HUES64 (cell line): ENCODE data around the gene SPSB3.

Experiments
- H3K27ac ChIP-seq: 2 replicates; pipeline ENCODE4 v1.7.0; 2013; ENCODE audit warnings: low read depth, low read length, inconsistent platforms
- H3K27me3 ChIP-seq: 2 replicates; pipeline ENCODE4 v1.6.1; 2013; ENCODE audit warnings: mild to moderate bottlenecking, low read length; ENCODE audit not compliant: insufficient read depth
- H3K36me3 ChIP-seq: 2 replicates; pipeline ENCODE4 v1.6.1; 2013; ENCODE audit warnings: mild to moderate bottlenecking, low read length; ENCODE audit not compliant: insufficient read depth
- H3K4me1 ChIP-seq: 2 replicates; pipeline ENCODE4 v1.6.1; 2013; ENCODE audit warnings: mild to moderate bottlenecking, low read length, moderate library complexity; ENCODE audit not compliant: insufficient read depth
- H3K4me3 ChIP-seq: 2 replicates; pipeline ENCODE4 v1.5.1; 2013; ENCODE audit warnings: mild to moderate bottlenecking, low read length, moderate library complexity
- H3K9ac ChIP-seq: 2 replicates; pipeline ENCODE4 v1.6.1; 2013; ENCODE audit warnings: mild to moderate bottlenecking, low read depth, low read length
- H3K9me3 ChIP-seq: 2 replicates; pipeline ENCODE4 v1.6.1; 2013; ENCODE audit warnings: low read depth, low read length; ENCODE audit not compliant: insufficient read depth
- WGBS: fragments of 150-250, 120-280 bp; methylation state at CpG from one replicate; pipeline ENCODE4 v1.1.7; 2013; ENCODE audit warnings: missing lambda C conversion rate; 5-methylcytosine and 5-hydroxymethylcytosine counted together

Gene SPSB3

DNA sequence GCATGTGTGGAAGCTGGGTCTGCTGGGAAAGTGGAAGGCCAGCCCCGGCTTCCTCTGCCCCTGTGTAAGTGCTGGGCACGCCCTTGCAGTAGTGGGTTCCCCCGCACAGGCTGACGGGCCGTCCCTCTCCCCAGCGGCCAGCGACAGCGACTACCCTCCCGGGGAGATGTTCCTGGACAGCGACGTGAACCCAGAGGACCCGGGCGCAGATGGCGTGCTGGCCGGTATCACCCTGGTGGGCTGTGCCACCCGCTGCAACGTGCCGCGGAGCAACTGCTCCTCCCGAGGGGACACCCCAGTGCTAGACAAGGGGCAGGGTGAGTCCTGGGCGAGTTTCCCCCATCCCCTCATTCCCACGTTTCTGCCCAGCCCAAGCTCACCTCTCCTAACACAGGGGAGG, 16.5 kb downstream of the SPSB3 start:
- Histone ChIP-seq H3K27ac (no peak overlapping the region), H3K4me1 (no peaks in the 10 kb centered on the region), H3K27me3 (no peaks in the 10 kb centered on the region), H3K36me3 (peaks cover 27% of the 10 kb centered on the region), H3K9me3 (no peaks in the 10 kb centered on the region), H3K9ac (no peak overlapping the region), H3K4me3 (no peak overlapping the region)
- 91% methylated on average over 22 of the region's 22 CpGs for WGBS

DNA sequence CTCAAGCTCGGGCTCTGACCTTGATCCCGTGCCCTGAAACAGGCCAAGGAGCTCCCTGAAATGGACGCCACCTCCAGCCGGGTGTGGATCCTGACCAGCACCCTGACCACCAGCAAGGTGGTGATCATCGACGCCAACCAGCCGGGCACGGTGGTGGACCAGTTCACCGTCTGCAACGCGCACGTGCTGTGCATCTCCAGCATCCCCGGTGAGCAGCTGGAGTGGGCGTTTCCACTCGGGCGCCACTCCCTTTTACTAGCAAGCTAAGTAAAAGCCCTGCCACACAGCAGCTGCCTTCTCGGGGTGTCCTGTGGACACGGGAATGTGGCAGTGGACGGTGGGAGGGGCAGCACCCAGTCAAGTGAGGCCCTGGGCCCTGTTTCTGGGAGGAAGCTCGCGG, 17.4 kb downstream of the SPSB3 start:
- 96% methylated on average over 21 of the region's 21 CpGs for WGBS
- Histone ChIP-seq H3K36me3 (peaks cover 30% of the 10 kb centered on the region), H3K4me1 (no peaks in the 10 kb centered on the region), H3K9ac (no peak overlapping the region), H3K4me3 (no peak overlapping the region), H3K9me3 (no peaks in the 10 kb centered on the region), H3K27me3 (no peaks in the 10 kb centered on the region), H3K27ac (no peak overlapping the region)

DNA sequence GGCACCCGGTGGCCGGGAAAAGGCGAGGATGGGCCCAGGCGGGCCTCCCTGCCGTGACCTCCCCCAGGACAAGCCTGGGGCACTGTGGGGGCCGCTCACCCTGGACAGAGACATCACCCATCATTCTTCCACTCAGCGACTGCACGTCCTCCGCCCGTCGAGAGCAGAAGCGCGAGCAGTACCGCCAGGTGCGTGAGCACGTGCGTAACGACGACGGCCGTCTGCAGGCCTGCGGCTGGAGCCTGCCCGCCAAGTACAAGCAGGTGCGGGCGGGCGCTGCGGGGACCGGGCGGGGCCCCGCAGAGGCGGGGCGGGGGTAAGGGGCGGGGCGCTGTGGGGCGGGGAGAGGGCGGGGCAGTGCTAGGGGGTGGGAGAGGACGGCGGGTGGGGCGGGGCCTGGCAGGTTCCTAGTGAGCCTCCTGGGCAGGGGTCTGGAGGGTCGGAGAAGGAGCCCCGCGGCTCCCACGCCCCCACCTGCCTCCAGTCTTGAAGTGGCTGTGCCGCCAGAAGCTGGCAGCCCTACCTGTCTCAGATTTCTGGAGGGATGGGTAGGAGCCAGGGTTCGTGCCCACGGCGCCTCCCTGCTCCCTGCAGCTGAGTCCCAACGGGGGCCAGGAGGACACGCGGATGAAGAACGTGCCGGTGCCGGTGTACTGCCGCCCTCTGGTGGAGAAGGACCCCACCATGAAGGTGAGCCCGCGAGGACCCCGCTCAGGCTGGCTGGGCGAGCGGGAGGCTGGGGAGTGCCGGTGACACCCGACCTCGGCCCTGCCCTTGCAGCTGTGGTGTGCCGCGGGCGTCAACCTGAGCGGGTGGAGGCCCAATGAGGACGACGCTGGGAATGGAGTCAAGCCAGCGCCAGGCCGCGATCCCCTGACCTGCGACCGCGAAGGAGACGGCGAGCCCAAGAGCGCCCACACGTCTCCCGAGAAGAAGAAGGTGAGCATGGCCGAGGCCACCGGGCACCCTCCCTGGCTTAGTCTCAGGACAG, 18.6 kb downstream of the SPSB3 start:
- Histone ChIP-seq H3K4me1 (no peaks in the 10 kb centered on the region), H3K27me3 (no peaks in the 10 kb centered on the region), H3K27ac (peak overlapping the region; percentile 26; the same call in 1 of the 2 replicates), H3K4me3 (peak overlapping the region; percentile 37), H3K36me3 (peaks cover 30% of the 10 kb centered on the region; the same call in 1 of the 2 replicates), H3K9ac (peak overlapping the region; percentile 4; the same call in 1 of the 2 replicates), H3K9me3 (no peaks in the 10 kb centered on the region)
- 50% methylated on average over 68 of the region's 81 CpGs for WGBS

DNA sequence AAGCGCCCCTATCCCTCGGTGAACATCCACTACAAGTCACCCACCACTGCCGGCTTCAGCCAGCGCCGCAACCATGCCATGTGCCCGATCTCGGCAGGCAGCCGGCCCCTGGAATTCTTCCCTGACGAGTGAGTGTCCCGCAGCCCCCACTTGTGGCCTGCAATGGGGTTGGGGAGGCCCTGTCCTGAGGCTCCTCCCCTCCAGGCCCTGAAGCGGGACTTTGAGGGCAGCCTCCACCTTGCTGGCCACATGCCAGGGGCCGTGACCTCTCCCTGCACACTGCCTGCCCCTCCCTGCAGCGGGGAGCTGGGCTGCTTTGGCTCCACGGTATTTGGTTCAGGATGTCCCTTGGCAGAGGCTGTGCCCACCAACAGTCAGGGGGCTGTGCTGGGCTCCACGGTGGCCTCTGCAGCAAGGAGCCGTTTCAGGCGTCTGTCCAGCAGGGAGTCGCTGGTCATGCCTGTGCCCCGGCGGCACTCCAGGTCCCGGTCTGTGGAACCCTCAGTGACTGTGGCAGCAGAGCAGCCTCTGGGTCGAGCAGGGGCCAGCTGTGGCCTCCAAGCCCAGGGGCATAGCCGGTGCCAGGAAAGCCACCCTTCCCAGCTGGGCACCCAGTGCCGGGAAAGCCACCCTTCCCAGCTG, 19.4 kb downstream of the SPSB3 start:
- Histone ChIP-seq H3K4me3 (no peak overlapping the region), H3K9ac (no peak overlapping the region; the same call in 1 of the 2 replicates), H3K27ac (no peak overlapping the region), H3K36me3 (peaks cover 24% of the 10 kb centered on the region; the same call in 1 of the 2 replicates), H3K27me3 (no peaks in the 10 kb centered on the region), H3K9me3 (no peaks in the 10 kb centered on the region), H3K4me1 (no peaks in the 10 kb centered on the region)
- 92% methylated on average over 24 of the region's 24 CpGs for WGBS

DNA sequence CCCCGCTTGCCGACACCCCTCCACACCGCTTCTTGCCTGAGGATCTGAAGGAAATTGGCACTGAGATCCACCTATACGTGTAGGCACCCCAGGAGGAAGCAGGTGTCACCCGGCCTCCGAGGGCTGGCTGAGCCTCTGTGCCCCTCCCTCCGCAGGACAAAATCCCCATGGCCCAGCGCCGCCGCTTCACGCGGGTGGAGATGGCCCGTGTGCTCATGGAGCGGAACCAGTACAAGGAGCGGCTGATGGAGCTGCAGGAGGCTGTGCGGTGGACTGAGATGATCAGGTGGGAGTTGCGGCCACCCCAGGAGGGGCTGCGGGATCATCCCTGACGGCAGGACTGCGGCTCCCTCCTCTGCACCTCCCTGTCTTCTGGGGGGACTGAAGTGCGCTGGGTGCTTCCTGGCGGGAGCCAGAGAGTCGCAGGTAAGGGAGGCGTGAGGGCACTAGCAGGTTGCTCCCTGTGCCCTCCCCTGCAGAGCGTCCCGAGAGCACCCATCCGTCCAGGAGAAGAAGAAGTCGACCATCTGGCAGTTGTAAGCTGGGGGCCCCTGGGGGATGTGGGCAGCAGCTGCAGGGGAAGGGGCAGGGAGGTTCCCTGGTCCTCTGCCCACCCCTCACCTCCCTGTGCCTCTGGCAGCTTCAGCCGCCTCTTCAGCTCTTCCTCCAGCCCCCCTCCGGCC, 20.0 kb downstream of the SPSB3 start:
- no peaks in the 10 kb centered on the region for H3K9me3 ChIP-seq
- H3K36me3 ChIP-seq: peaks cover 17% of the 10 kb centered on the region; the same call in 1 of the 2 replicates
- no peak overlapping the region for H3K4me3 ChIP-seq
- no peaks in the 10 kb centered on the region for H3K27me3 ChIP-seq
- 94% methylated on average over 30 of the region's 30 CpGs for WGBS
- no peak overlapping the region for H3K9ac ChIP-seq
- no peaks in the 10 kb centered on the region for H3K4me1 ChIP-seq
- no peak overlapping the region for H3K27ac ChIP-seq

DNA sequence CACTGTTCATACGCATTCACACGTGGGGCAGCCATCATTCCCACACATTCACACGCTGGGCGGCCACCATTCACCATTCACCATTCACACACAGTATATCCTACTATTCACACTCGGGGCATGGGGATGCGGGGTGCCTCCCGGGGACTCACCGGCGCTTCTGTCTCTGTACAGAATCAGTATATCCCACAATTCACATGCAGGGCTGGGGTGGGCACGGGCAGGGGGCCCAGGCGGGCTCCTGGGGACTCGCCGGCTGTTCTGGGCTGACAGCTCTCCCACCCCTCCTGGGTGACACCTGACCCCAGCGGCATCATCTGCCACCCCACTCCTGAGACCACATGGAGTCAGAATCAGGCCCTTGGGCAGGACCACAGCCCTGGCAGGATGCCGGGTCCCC, 20.6 kb downstream of the SPSB3 start:
- H3K9me3 ChIP-seq: no peaks in the 10 kb centered on the region
- no peak overlapping the region for H3K9ac ChIP-seq
- peaks cover 11% of the 10 kb centered on the region; the same call in 1 of the 2 replicates for H3K36me3 ChIP-seq
- no peak overlapping the region for H3K27ac ChIP-seq
- 92% methylated on average over 15 of the region's 15 CpGs for WGBS
- no peaks in the 10 kb centered on the region for H3K4me1 ChIP-seq
- H3K4me3 ChIP-seq: no peak overlapping the region
- H3K27me3 ChIP-seq: no peaks in the 10 kb centered on the region

DNA sequence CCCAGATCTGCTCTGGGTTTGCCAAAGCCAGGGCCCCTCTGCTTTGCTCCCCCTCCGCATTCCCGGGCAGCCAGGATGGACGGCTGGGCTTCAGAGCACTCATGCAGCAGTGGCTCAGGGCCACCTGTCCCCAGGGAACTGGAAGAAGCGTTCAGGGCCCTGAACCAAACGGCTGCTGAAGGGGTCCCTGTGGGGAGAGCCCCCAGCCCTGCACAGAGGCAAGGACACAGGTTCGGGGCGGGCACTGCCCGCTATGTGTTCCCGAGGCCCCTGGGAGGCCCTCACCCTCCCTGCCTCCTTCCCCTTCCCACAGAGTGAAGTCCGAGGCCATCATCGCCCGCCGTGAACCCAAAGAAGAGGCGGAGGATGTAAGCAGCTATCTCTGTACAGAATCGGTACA, 21.5 kb downstream of the SPSB3 start:
- H3K36me3 ChIP-seq: peaks cover 11% of the 10 kb centered on the region; the same call in 1 of the 2 replicates

DNA sequence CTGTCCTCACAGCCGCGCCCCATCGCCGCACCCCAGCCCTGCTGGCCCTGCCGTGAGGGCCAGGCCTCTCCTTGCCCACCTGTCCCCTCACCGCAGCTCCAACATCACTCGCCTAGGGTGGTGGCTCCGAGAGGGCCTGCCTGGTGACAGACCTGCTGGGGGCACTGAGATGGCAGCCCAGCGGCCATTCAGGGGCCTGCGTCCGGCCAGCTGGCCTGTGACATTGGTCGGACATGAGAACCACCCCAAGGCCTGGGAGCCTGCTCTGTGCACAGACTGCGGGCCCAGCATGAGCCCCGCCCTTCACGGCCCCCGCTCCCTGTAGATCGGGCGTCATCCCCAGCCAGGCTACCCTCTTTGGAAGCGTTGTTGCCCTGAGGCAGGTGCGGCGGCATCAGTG, 22.9 kb downstream of the SPSB3 start:
- WGBS: 94% methylated on average over 21 of the region's 21 CpGs
- 0 out of 2 replicates have a peak, but pooled peaks cover 8% of the 10 kb centered on the region for H3K36me3 ChIP-seq
- no peaks in the 10 kb centered on the region for H3K9me3 ChIP-seq
- H3K27ac ChIP-seq: no peak overlapping the region
- no peaks in the 10 kb centered on the region for H3K4me1 ChIP-seq
- no peak overlapping the region for H3K4me3 ChIP-seq
- H3K27me3 ChIP-seq: no peaks in the 10 kb centered on the region
- H3K9ac ChIP-seq: no peak overlapping the region

More for the DNA sequence above, 21.5 kb downstream of the SPSB3 start:
- no peak overlapping the region for H3K4me3 ChIP-seq
- H3K4me1 ChIP-seq: no peaks in the 10 kb centered on the region
- H3K9me3 ChIP-seq: no peaks in the 10 kb centered on the region
- no peaks in the 10 kb centered on the region for H3K27me3 ChIP-seq
- H3K9ac ChIP-seq: no peak overlapping the region
- 94% methylated on average over 15 of the region's 15 CpGs for WGBS
- H3K27ac ChIP-seq: no peak overlapping the region

DNA sequence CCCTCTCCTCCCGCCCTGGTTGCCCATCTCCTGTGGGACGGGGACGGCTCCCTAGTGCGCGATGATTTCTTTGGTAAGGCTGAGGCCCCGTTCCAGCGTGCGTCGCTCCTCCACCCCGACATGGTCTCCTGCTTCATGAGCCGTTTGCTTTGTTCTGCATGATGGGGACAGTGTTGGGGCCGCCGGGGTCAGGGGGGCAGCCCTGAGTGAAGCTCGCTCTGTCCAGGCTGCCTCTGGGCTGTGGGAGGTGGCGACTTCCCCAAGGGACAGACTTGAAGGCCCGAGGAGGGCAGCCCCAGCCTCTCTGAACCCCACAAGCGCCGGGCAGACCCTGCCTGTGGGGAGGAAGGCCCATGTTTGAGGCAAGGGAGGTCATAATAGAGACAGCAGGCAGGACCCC, 23.4 kb downstream of the SPSB3 start:
- Histone ChIP-seq H3K4me1 (no peaks in the 10 kb centered on the region), H3K27ac (no peak overlapping the region), H3K36me3 (0 out of 2 replicates have a peak, but pooled peaks cover 8% of the 10 kb centered on the region), H3K9ac (no peak overlapping the region), H3K4me3 (no peak overlapping the region), H3K27me3 (no peaks in the 10 kb centered on the region), H3K9me3 (no peaks in the 10 kb centered on the region)
- 94% methylated on average over 18 of the region's 18 CpGs for whole genome bisulfite sequencing

DNA sequence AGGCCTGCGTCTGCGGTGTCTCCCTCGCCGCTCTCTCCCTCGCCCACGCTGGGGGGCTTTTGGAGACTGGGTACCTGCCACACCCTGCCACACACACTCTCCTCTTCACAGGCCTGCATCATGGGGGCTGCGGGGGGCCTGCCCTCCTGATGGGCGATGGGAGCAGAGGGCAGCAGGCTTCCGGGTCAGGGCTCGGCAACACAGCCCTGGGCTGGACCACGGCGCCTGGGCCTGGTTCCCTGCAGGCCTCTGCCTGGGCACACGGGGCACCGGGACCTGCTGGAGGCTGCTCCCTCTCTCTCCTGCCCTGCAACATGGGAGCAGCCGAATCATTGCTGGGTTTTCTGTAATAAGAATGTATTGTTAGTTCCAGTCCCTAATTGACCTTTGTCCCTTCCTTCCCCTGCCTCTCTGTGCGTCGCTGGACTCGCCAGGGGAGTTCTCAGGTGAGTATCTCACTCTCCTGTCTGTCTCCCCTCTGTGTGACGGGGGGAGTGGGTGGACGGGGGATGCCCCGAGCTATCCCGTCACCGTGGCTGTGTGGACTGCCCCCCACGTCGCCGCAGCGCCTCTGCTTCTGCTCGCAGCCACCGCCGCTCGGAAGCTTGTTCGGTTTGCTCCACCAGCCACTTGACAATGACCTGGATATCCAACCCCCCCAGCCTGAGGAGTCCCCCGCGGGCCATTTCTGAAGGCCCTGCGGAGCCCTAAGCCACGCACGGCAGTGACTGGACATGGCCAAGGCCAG, 24.5 kb downstream of the SPSB3 start:
- 93% methylated on average over 36 of the region's 37 CpGs for WGBS
- Histone ChIP-seq H3K4me3 (no peak overlapping the region), H3K27ac (no peak overlapping the region), H3K36me3 (peaks cover 11% of the 10 kb centered on the region; the same call in 1 of the 2 replicates), H3K27me3 (no peaks in the 10 kb centered on the region), H3K9me3 (no peaks in the 10 kb centered on the region), H3K4me1 (no peaks in the 10 kb centered on the region), H3K9ac (no peak overlapping the region)
